Stimulated activated CD8-positive, alpha-beta memory T cell treated with anti-CD3 and anti-CD28 coated beads, Interleukin-12 subunit alpha, Interleukin-12 subunit beta, amount 100 ng/mL, for 24 hours (primary cell): ENCODE measurements around the gene GRWD1.

Experiments
- DNase-seq: peaks from one replicate; pipeline ENCODE4 v3.0.0-alpha.2; 2020; ENCODE audit errors: extremely low read depth

The GRWD1 gene

DNA sequence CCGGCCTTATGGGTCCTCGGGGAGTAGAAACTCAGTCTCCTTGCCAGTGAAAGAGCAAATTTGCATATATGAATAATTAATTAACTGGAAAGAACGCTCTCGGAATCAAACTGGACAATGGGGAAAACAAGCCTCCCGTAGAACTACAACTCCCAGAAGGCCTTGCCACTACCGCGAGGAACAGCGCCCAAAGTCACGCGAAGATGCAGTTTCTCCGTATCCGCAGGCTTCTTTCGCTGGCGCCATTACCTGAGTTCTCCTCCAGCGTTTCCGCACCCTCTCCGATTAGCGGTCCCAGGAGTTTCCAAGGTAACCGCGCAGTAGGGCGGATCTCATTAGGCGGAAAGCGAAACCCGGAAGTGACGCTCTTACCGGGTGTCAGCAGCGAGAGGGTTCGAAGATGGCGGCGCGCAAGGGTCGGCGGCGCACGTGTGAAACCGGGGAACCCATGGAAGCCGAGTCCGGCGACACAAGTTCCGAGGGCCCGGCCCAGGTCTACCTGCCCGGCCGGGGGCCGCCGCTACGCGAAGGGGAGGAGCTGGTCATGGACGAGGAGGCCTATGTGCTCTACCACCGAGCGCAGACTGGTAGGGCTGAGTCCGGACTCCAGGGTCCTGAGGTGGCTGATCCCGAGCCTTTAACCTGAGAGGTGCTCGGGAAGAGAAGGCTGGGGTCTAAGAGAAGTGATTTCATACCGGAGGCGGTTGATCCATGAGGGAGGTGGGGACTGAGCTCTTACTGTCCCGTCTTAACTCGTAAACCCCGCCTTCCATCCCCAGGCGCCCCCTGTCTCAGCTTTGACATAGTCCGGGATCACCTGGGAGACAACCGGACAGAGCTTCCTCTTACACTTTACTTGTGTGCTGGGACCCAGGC lies at the start of gene GRWD1:
Gene GRWD1 (plus strand): TSS at position 378 of the 876 bp plus-strand sequence. CDS start 23 bp downstream, at position 401.
- peak; percentile 86 for DNase-seq

- no peak for DNase-seq
These were observed 49.6 kb upstream of the GRWD1 start for GRCh38 chr19:48396016-48396823.

- DNase-seq, result no peak
These were observed 49.0 kb upstream of the GRWD1 start for GRCh38 chr19:48396824-48397176.

GRCh38 chr19:48397263-48398101 lies 48.3 kb upstream of the GRWD1 start:
- no peak for DNase-seq

- no peak for DNase-seq
These were observed 47.7 kb upstream of the GRWD1 start for GRCh38 chr19:48398102-48398374.

GRCh38 chr19:48398375-48399235 lies 47.2 kb upstream of the GRWD1 start:
- peak; percentile 57 for DNase-seq

- DNase-seq, result no peak
These were observed 45.6 kb upstream of the GRWD1 start for GRCh38 chr19:48400018-48400742.

DNA sequence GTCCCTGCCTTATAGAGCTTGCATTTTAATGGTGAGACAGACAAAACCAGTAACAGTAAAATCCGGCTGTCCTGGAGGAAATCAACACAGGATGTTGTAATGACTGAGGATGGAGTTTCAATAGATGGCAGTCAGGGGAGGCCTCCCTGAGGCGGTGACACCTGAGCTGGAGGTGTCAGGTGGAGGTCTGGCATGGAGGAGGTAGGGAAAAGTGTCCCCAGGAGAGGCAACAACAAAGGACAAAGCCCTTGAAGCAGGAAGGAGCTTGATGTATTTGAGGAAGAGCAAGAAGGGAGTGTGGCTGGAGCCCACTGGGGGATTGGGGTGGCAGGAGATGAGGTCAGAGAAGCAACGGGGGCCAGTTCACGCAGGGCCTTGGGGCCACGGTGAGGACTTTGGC lies 44.5 kb upstream of the GRWD1 start:
- DNase-seq, result no peak

DNA sequence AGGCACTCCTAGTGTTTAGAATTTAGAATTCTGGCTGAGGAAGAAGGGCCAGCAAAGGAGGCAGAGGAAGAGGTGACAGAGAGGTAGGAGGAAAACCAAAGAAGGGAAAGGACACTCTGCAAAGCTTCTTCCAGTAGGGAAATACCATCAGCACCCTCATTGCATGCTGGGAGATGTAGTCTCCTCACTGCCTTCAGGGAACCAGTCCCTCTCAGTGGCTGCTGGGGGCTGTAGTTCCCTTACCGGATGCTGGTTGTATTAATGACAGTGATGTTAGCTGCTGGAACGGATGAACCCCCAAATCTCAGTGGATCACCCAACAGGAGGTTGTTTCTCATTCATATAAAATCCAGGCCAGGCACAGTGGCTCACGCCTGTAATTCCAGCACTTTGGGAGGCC lies 42.2 kb upstream of the GRWD1 start:
- no peak for DNase-seq

DNA sequence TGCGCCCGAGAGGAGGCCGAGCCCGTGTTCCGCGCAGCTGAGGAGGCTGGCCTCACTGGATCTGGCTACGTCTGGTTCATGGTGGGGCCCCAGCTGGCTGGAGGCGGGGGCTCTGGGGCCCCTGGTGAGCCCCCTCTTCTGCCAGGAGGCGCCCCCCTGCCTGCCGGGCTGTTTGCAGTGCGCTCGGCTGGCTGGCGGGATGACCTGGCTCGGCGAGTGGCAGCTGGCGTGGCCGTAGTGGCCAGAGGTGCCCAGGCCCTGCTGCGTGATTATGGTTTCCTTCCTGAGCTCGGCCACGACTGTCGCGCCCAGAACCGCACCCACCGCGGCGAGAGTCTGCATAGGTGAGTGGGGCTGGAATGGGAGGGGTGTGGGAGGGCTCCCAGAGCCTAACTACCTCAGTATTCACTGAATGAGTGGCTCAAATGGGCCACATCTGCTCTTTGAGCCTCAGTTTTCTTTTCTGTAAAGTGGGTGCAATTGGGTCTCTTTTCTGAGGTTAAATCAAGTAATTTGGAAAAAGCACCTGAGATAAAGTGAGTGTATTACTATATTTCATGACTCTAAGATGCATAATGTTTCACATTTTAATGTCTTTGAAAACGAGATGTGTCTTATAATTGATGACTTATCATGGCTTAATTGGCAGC lies 40.6 kb upstream of the GRWD1 start:
- no peak for DNase-seq

- DNase-seq, result no peak
These were observed 39.9 kb upstream of the GRWD1 start for GRCh38 chr19:48405850-48406249.

GRCh38 chr19:48413879-48414587 lies 31.8 kb upstream of the GRWD1 start:
- no peak for DNase-seq

DNA sequence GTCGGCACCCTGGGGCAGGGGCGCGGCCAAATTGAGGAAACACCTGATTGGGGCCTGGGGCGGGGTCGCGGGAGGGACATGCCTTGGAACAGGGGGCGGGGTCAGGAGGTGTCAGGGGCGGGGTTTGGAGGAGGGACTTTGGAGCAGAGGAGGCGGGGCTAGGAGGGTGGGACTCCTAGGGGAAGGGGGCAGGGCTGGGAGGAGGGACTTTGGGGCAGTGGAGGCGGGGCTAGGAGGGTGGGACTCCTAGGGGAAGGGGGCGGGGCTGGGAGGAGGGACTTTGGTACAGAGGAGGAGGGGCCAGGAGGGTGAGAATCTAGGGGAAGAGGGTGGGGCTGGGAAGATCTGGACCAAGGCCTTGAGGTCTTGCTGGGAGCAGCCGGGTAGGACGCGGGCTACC lies 30.4 kb upstream of the GRWD1 start:
- no peak for DNase-seq

DNA sequence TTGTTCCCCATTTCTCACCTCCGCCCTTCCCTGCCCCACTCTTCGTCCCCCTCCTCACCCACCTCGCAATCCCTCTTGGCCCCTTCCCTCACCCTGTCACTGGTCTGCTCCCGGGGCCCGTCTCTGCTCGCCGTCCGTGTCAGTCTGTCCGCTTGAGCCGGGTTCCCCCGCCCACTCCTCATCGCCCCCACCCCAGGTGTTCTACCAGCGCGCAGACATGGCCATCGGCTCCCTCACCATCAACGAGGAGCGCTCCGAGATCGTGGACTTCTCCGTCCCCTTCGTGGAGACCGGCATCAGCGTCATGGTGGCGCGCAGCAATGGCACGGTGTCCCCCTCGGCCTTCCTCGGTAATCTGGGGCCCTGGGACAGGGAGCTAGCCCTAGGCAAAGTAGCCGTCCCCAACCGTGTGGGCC lies 30.0 kb upstream of the GRWD1 start:
- DNase-seq, result no peak

DNA sequence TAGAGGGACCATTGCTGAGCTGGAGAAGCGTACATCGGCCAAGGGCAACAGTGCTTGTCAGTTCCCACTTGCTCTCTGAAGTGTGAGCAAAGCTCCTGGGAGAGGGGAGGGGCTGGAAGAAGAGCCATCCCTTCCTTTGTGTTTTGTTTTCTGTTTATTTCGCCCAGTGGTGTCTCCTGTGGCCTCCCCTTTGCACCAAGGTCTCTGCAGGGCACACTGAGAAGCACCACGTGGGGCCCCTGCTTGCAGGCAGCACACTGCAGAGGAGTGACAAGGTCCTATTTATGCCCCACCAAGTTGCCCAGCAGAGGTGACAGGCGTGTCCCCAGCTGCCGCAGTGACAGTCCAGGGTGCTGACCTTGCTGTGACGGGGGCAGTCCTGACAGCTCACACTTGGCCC lies 28.4 kb upstream of the GRWD1 start:
- no peak for DNase-seq

DNA sequence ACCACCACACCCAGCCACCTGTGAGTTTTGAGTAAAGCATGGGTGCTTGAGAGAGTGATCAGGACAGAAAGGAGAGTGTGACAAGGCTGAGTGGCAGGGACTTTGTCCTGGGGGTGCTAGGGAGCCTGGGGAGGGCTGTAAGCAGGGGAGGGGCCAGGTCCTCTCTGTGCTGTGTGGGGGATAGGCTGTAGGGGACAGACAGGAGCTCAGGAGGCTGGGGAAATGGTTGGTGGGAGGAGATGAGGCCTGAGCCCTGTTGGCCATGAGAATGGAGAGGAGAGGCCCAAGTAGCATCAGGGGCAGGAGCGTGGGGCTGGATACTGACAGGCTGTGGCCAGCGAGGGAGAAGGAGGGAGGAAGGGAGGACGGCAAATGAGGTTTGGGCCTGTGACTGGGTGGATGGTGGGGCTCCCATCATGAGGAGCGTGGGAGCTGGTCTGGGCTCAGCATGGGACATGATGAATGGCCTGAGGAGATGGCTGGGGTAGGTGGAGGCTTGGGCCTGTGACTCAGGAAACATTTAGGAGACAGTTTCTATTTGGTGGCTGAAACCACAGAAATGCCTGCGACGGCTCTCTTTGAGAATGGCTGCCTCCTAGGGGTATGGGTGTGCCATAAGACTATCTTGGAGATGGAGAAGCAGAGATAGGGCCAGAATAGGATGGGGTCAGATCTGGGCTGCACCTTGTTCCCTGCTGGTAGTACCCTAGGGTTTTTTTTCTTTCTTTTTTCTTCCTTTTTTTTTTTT lies 27.3 kb upstream of the GRWD1 start:
- no peak for DNase-seq

- no peak for DNase-seq
These were observed 26.4 kb upstream of the GRWD1 start for GRCh38 chr19:48419158-48419920.

DNA sequence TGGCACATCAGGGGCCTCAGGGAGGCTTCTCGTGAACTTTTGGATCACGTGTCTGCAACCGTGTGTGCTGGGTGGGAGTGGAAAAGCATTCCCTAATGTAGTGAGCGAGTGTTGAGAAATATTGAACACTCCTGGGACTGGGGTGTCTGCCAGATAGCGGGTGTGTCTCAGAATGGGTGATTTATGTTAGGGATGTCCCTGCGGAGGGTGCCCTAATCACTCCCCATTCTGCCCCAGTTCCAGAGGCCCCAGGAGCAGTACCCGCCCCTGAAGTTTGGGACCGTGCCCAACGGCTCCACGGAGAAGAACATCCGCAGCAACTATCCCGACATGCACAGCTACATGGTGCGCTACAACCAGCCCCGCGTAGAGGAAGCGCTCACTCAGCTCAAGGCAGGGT lies 24.2 kb upstream of the GRWD1 start:
- no peak for DNase-seq
